Muscle layer of duodenum (tissue), 2 donors: ENCODE measurements around the gene TMEM52.
"Not testable (repeated sequence)": the region's sequence is repeated elsewhere in the genome, so short reads cannot be mapped to it uniquely, and the experiment has no call there.

Experiments used
- H3K27ac ChIP-seq: one replicate; pipeline ENCODE4 v1.7.0; 2013; ENCODE audit warnings: mild to moderate bottlenecking, low read length
- H3K27me3 ChIP-seq: one replicate; pipeline ENCODE4 v1.7.0; 2013; ENCODE audit warnings: low read depth, mild to moderate bottlenecking, control low read depth, low read length
- H3K36me3 ChIP-seq, 2 donors: one replicate each; pipeline ENCODE4 v1.7.0; 2013; ENCODE audit warnings: low read length in 2 of 2, control low read depth in 1 of 2, mild to moderate bottlenecking in 1 of 2; ENCODE audit not compliant: insufficient read depth in 2 of 2, control insufficient read depth in 1 of 2
- H3K4me1 ChIP-seq, 2 donors: one replicate each; pipeline ENCODE4 v1.7.0; 2013; ENCODE audit warnings: low read length in 2 of 2, mild to moderate bottlenecking in 2 of 2, control low read depth in 1 of 2, moderate library complexity in 1 of 2; ENCODE audit not compliant: insufficient read depth in 2 of 2, control insufficient read depth in 1 of 2
- H3K4me3 ChIP-seq, 2 donors: one replicate each; pipeline ENCODE4 v1.7.0; 2013; ENCODE audit warnings: low read length in 2 of 2, low read depth in 1 of 2, mild to moderate bottlenecking in 1 of 2
- H3K9me3 ChIP-seq, 2 donors: one replicate each; pipeline ENCODE4 v1.7.0; 2013; ENCODE audit warnings: low read length in 2 of 2, control low read depth in 1 of 2, mild to moderate bottlenecking in 1 of 2; ENCODE audit not compliant: control insufficient read depth in 1 of 2
- donor health status: healthy.

Gene TMEM52

GRCh38 chr1:1937549-1938275 is 18.6 kb upstream of the TMEM52 start:
- H3K4me3 ChIP-seq: no peak overlapping the region
- H3K27ac ChIP-seq: no peak overlapping the region
- H3K27me3 ChIP-seq: no peaks in the 10 kb centered on the region
- H3K9me3 ChIP-seq: no peaks in the 10 kb centered on the region
- no peaks in the 10 kb centered on the region for H3K36me3 ChIP-seq
- no peaks in the 10 kb centered on the region for H3K4me1 ChIP-seq

DNA sequence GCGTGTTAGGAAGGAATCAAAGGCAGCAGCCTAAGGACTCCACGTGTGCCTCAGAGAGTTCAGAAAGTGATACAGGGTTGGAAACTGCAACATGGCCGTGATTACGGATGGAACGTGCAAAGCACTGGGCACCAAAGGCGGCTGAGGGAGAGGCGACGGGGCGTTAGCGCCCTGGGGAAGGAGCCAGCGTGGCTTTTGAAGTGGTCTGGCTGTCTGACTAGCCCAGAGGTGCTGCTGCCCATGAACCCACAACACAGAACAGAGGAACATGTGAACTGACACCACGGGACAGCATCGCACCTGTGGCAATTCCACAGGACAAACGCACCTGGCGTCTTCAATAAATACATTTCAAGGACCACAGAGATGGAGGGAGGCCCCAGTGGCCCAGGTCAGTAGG is 18.0 kb upstream of the TMEM52 start:
- Histone ChIP-seq H3K27me3 (no peaks in the 10 kb centered on the region), H3K4me3 (no peak overlapping the region), H3K36me3 (no peaks in the 10 kb centered on the region), H3K4me1 (no peaks in the 10 kb centered on the region), H3K27ac (no peak overlapping the region), H3K9me3 (no peaks in the 10 kb centered on the region)

GRCh38 chr1:1934848-1935247 is 15.8 kb upstream of the TMEM52 start:
- not testable (repeated sequence) for H3K4me3 ChIP-seq, H3K27ac ChIP-seq, H3K27me3 ChIP-seq, H3K4me1 ChIP-seq, H3K9me3 ChIP-seq, H3K36me3 ChIP-seq

DNA sequence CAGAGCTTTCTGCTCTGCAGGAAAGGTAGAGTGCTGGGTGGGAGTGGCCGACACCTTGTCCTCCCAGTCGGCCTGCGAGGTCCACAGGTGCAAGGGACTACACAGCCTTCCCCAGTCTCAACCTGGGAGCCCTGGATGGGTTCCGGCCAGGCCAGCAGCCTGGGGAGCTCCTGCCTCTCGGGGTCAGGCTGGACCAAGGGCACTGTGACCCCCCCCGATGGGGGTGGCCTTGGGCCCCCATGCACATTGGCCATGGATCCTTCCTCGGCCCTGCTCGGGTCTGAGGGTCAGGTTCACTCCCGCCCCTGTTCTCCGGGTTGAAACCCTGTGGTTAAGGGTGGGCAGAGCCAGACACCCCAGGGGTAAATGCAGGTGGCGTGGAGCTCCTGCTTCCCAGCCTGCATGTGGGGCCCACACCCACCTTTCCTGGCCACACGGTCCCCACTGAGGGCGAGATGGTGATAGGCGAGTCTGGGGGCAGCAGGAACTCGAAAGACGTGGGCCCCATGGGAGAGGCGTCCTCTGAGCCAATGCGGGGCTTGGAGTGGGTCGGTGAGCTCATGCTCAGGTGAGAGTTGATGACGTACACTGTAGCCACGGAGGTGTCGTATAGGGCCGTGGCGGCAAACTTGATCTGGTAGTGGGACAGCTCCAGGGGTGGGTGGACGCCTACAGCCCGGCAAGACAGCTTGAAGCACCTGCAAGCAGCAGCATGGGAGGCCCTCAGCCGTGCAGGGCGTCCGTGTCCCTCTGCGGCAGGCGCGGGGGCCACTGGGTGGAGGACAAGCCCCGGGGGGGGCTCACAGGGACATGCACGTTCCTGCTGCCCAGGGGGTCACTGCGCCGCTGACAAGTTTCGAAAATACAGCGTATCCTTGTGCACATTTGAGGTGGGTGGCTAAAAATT is 10.8 kb upstream of the TMEM52 start:
- Histone ChIP-seq H3K27ac (no peak overlapping the region), H3K27me3 (no peaks in the 10 kb centered on the region), H3K4me3 (no peak overlapping the region), H3K9me3 (no peaks in the 10 kb centered on the region), H3K4me1 (no peaks in the 10 kb centered on the region), H3K36me3 (no peaks in the 10 kb centered on the region)

DNA sequence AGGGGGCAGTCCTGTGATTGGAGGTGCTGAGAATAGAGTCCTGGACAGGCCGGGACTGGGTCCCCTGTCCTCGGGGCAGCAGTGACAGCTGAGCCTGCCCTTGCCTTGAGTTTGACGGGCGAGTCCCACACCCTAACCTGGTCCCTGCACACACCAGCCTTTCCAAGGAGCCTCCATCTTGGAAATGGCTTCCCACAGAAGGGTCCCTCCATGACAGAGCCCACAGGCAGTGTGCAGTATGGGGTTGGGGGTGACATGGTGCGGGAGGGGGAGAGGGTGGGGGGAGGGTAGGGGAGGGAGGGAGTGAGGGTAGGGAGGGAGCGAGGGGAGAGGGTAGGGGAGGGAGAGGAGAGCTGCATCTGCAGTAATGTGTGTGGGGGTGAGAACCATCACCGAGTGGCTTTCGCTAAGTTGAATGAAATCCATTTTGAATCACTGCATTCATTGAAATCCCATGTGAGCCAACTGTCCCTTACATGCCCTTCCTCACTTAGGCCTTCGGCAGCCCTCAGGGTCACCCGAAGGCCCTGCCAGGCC is 10.1 kb upstream of the TMEM52 start:
- Histone ChIP-seq H3K36me3 (no peaks in the 10 kb centered on the region), H3K27me3 (no peaks in the 10 kb centered on the region), H3K27ac (no peak overlapping the region), H3K9me3 (no peaks in the 10 kb centered on the region), H3K4me1 (no peaks in the 10 kb centered on the region), H3K4me3 (no peak overlapping the region)

DNA sequence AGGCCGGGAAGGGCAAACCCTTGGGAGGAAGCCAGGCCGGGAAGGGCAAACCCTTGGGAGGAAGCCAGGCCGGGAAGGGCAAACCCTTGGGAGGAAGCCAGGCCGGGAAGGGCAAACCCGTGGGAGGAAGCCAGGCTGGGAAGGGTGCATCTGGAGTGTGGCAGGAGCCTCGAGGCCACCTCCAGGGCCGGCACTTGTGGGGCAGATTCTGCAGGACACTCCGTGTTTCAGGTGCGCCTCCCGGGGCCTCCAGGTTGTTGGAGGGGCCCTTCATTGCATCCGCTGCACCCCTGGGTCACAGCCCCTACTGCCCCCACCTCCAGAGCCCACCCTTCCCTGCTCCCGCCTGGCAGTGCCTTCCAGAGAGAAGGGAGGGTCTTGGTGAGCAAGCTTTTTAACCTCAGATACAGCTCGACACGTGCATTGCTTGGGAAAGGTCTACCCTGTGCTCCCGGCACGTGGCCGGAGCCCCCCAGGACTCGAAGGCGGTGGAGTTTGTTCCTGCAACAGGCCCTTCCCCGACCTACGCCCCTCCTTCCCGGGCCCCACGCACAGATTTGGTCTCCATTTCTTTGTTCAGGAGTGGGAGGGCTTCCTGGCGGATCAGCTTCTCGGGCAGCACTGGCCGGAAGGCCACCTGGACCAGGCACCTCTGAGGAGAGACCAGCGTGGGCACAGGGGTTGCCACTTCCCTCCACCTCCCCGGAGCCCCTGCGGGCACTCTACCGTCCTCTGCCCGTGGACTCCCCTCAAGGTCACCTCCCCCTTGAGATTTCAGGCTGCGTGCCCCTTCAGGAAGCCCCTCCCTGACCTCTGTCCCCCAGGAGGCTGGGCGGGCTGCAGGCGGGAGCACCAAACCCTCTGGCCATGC is 9.4 kb upstream of the TMEM52 start:
- H3K4me1 ChIP-seq: no peaks in the 10 kb centered on the region
- no peak overlapping the region for H3K27ac ChIP-seq
- H3K4me3 ChIP-seq: no peak overlapping the region
- H3K36me3 ChIP-seq: no peaks in the 10 kb centered on the region
- H3K27me3 ChIP-seq: no peaks in the 10 kb centered on the region
- H3K9me3 ChIP-seq: no peaks in the 10 kb centered on the region

DNA sequence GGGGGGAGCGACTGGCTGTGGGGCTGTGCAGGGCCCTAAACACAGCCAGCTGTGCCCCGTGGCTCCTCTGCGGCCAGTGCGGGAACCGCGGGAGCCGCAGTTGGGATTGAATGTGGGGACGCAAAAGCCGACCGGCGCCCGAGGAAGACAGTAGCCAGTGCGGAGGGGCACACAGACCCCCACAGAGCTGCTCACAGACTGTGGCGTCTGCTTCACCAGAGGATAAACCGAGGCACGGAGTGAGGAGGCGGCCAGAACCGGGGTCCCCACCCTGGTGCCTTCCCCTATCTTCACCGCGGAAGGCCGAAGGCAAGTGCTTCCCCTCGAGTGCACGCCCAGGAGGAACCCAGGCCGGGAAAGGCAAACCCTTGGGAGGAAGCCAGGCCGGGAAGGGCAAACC is 8.7 kb upstream of the TMEM52 start:
- Histone ChIP-seq H3K36me3 (no peaks in the 10 kb centered on the region), H3K27ac (no peak overlapping the region), H3K4me3 (no peak overlapping the region), H3K27me3 (no peaks in the 10 kb centered on the region), H3K9me3 (no peaks in the 10 kb centered on the region), H3K4me1 (no peaks in the 10 kb centered on the region)

- Histone ChIP-seq H3K9me3 (no peaks in the 10 kb centered on the region), H3K27me3 (no peaks in the 10 kb centered on the region), H3K4me3 (no peak overlapping the region), H3K27ac (no peak overlapping the region), H3K4me1 (no peaks in the 10 kb centered on the region), H3K36me3 (no peaks in the 10 kb centered on the region)
Measured at GRCh38 chr1:1926886-1927660, 8.0 kb upstream of the TMEM52 start.

- no peaks in the 10 kb centered on the region for H3K36me3 ChIP-seq
- H3K9me3 ChIP-seq: no peaks in the 10 kb centered on the region
Measured at GRCh38 chr1:1926346-1926811, 7.3 kb upstream of the TMEM52 start.

DNA sequence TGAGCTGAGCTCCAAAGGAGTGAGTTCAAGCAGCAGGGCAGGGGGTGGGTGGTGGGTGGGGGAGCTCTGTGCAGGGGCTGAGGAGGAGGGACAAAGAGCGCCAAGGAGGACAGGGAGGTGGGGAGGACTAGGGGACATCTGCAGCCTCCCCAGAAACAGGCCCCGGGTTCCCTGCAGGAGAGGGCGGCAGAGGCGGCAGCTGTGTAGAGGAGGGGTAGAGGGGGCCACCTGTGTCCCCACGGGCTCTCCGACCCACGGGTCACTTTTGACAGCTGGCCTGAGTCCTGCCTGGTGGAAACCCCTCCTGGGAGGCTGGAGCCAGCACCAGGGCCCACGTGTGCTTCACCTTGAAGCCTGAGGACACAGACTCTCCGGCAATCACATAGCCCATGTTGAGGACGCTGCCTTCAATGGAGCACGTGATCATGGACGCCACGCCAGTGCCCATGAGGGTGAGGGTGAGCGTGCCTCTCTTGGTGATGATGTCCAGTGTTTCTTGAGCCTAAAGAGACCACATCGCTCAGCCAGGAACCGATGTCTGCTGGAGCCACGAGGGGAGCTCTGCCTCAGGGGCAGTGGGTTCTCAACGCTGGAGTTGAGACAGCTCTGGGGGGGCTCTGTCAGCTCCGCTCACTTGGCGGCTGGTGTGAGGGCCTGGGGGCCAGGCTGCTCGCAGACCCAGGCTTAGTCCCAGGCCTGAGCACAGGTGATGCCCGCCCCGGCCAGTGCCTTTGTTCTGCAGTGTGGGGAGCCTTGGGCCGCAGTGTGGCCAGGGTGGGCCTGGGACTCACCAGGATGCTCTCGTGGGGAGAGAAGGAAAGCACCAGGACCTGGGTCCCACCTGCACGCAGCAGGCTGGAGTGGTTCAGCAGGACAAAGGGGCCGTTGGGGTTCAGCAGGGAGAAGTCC is 6.6 kb upstream of the TMEM52 start:
- Histone ChIP-seq H3K36me3 (no peaks in the 10 kb centered on the region), H3K9me3 (no peaks in the 10 kb centered on the region)

More at GRCh38 chr1:1926346-1926811, 7.3 kb upstream of the TMEM52 start:
- Histone ChIP-seq H3K4me1 (no peaks in the 10 kb centered on the region), H3K27ac (no peak overlapping the region), H3K27me3 (no peaks in the 10 kb centered on the region), H3K4me3 (no peak overlapping the region)

More for the DNA sequence above, 6.6 kb upstream of the TMEM52 start:
- no peaks in the 10 kb centered on the region for H3K27me3 ChIP-seq
- no peak overlapping the region for H3K4me3 ChIP-seq
- H3K27ac ChIP-seq: no peak overlapping the region
- no peaks in the 10 kb centered on the region for H3K4me1 ChIP-seq
